K562 (cell line): ENCODE measurements around the gene FILIP1. TPM values are rescaled to one million over a fixed set of nuclear protein-coding genes. Genes with fewer than 3 reads are reported as not detected.
A peak's percentile ranks its signal among the peaks of the same experiment; 100 is the strongest.

Experiments used
- CHD2 ChIP-seq: IDR thresholded peaks from 2 replicates; pipeline ENCODE4 v1.6.1; 2011; ENCODE audit warnings: low read depth, low read length
- CXXC5 ChIP-seq: fragments of 250-450 bp; sonication (Bioruptor Pico); IDR thresholded peaks from 2 replicates; pipeline ENCODE4 v1.8.0; 2022; ENCODE audit warnings: inconsistent platforms, mild to moderate bottlenecking, moderate library complexity
- HDAC8 ChIP-seq: fragments of 450-650 bp; IDR thresholded peaks from 2 replicates; pipeline ENCODE4 v1.6.1; 2016; ENCODE audit warnings: mild to moderate bottlenecking, missing genetic modification characterization, moderate library complexity, missing compliant biosample characterization
- HMG20A ChIP-seq: fragments of 450-650 bp; formaldehyde crosslinking; conservative IDR thresholded peaks from 2 replicates; pipeline ENCODE4 v1.4.0; 2020; ENCODE audit warnings: mild to moderate bottlenecking, mixed read lengths
- HNRNPK ChIP-seq: fragments of 200-400 bp; formaldehyde crosslinking; IDR thresholded peaks from one replicate; pipeline ENCODE4 v1.6.1; 2018; ENCODE audit warnings: mild to moderate bottlenecking, low read depth, low read length; ENCODE audit not compliant: poor library complexity, severe bottlenecking
- MCM7 ChIP-seq, 2 experiments: fragments of 450-650 bp; IDR thresholded peaks; 2 replicates each; pipeline ENCODE4 v1.6.1; 2016 to 2018
- PHF20 ChIP-seq: fragments of 450-650 bp; IDR thresholded peaks from 2 replicates; pipeline ENCODE4 v1.6.1; 2018; ENCODE audit not compliant: partially characterized antibody
- POLR2G ChIP-seq: fragments of 200-400 bp; formaldehyde crosslinking; IDR thresholded peaks from 2 replicates; pipeline ENCODE4 v1.6.1; 2017; ENCODE audit warnings: low read depth, mild to moderate bottlenecking, antibody characterized with exemption, low read length, moderate library complexity
- PRDM10 ChIP-seq: fragments of 450-650 bp; IDR thresholded peaks from 2 replicates; pipeline ENCODE4 v1.6.1; 2018; ENCODE audit not compliant: partially characterized antibody
- RAD21 ChIP-seq, 2 experiments: fragments of 250-450 bp in 1 of 2; fragments of 450-650 bp in 1 of 2; sonication (Bioruptor Pico) in 1 of 2; formaldehyde crosslinking in 1 of 2; IDR thresholded peaks in 1 of 2; conservative IDR thresholded peaks in 1 of 2; 2 replicates each; pipeline versions ENCODE4 v1.4.0 to v1.8.0; 2020 to 2022; ENCODE audit warnings: mild to moderate bottlenecking in 2 of 2, moderate library complexity in 1 of 2
- SIX5 ChIP-seq, 2 experiments: IDR thresholded peaks; 2 replicates each; pipeline ENCODE4 v1.6.1; 2011; ENCODE audit warnings: low read length in 2 of 2, borderline replicate concordance in 1 of 2, low read depth in 1 of 2, mild to moderate bottlenecking in 1 of 2, moderate library complexity in 1 of 2; ENCODE audit not compliant: insufficient read depth in 1 of 2
- SLC30A9 ChIP-seq: fragments of 250-450 bp; sonication (Bioruptor Pico); IDR thresholded peaks from 2 replicates; pipeline ENCODE4 v1.8.0; 2022; ENCODE audit warnings: mild to moderate bottlenecking, moderate library complexity
- STAT5A ChIP-seq: IDR thresholded peaks from 2 replicates; pipeline ENCODE4 v1.6.1; 2012; ENCODE audit warnings: low read length, inconsistent platforms, borderline replicate concordance
- ZBTB43 ChIP-seq: sonication (generic); formaldehyde crosslinking; IDR thresholded peaks from 2 replicates; pipeline ENCODE4 v1.8.0; 2023; ENCODE audit warnings: mild to moderate bottlenecking, missing genetic modification reagents
- ZSCAN32 ChIP-seq: fragments of 450-650 bp; formaldehyde crosslinking; IDR thresholded peaks from 2 replicates; pipeline ENCODE4 v1.4.0; 2020; ENCODE audit warnings: mild to moderate bottlenecking, moderate library complexity
- polyA plus RNA-seq, 8 experiments: library from polyadenylated mRNA; depleted of rRNA in 4 of 8; stranded (reverse) in 5 of 8; unstranded in 3 of 8; fragments of >200 nt; fragmentation: Nextera tagmentation in 2 of 8; fragmentation: Illumina TruSeq in 1 of 8; extraction: Ambion mirVana in 2 of 8; extraction: Trizol in 1 of 8; gene quantifications; 2 replicates each; pipeline versions ENCODE4 v1.2.1 to v1.2.3, GENCODE V29; 2011 to 2014; ENCODE audit warnings: inconsistent platforms in 1 of 8, missing spikeins in 1 of 8
- total RNA-seq, 7 experiments: library from RNA; depleted of rRNA in 6 of 7; stranded (reverse); fragments of >200 nt in 6 of 7; fragmentation: Illumina TruSeq in 2 of 7; extraction: Trizol in 2 of 7; gene quantifications; 2 replicates each; pipeline versions ENCODE4 v1.2.1 to v1.2.3, GENCODE V29; 2011 to 2021; ENCODE audit warnings: low replicate concordance in 1 of 7

FILIP1 gene
- total and polyA plus RNA-seq, 9 of the 15 experiments (the other 6 are each of a cell fraction or from before 2014, with no cell fraction given): 0.03 to 0.25 (median 0.10) TPM; not detected in 1

GRCh38 chr6:75284632-75285282, 208.8 kb downstream of the FILIP1 start, which contains the start of gene TMEM30A (continued):
- TF ChIP-seq PRDM10: peak; percentile 65
- TF ChIP-seq SLC30A9 (CRISPR knock-in tag): no peak
- TF ChIP-seq POLR2G: peak; percentile 95
- TF ChIP-seq ZSCAN32 (CRISPR knock-in tag): no peak
- TF ChIP-seq RAD21 (CRISPR knock-in tag; conservative IDR thresholded peaks at IDR 0.05 in 1 of 2, IDR thresholded peaks at IDR 0.05 in 1 of 2): no peak
- no peak for TF ChIP-seq ZBTB43 (CRISPR knock-in tag)
- TF ChIP-seq SIX5 (IDR thresholded peaks at IDR 0.05; ENCODE audit: borderline replicate concordance in 1 of 2, insufficient read depth in 1 of 2, low read depth in 1 of 2, low read length in 2 of 2): no peak
- no peak for TF ChIP-seq HMG20A (CRISPR knock-in tag)
- TF ChIP-seq HNRNPK: no peak
- TF ChIP-seq CHD2: no peak
- peak; percentile 85 for TF ChIP-seq PHF20
- no peak for TF ChIP-seq HDAC8
- peak; percentile 82 for TF ChIP-seq CXXC5 (CRISPR knock-in tag)
- TF ChIP-seq STAT5A: no peak
- no peak for TF ChIP-seq MCM7 (IDR thresholded peaks at IDR 0.05)
